GM12891 (cell line): ENCODE results near the gene ERCC3.

Experiments
- POLR2A ChIP-seq: IDR thresholded peaks from 2 replicates; pipeline ENCODE4 v1.6.1; 2011; ENCODE audit warnings: low read depth, low read length, control low read depth
- TAF1 ChIP-seq: IDR thresholded peaks from 2 replicates; pipeline ENCODE4 v1.6.1; 2011; ENCODE audit warnings: low read depth, low read length, control low read depth

GRCh38 chr2:127256381-127256780 lies 37.6 kb downstream of the ERCC3 start:
- no peak for TF ChIP-seq TAF1
- TF ChIP-seq POLR2A, result no peak
